NCI-H345 treated with DMSO at 0.1 percent for 48 hours (cell line): Measurements from ENCODE around the gene AP2M1.
"Not testable (repeated sequence)": the region's sequence is repeated elsewhere in the genome, so short reads cannot be mapped to it uniquely, and the experiment has no call there.

Experiments used
- DNase-seq: peaks from one replicate; lab custom pipeline; 2025; ENCODE audit not compliant: unreplicated experiment; lab: John Stamatoyannopoulos, UW

AP2M1 gene

DNA sequence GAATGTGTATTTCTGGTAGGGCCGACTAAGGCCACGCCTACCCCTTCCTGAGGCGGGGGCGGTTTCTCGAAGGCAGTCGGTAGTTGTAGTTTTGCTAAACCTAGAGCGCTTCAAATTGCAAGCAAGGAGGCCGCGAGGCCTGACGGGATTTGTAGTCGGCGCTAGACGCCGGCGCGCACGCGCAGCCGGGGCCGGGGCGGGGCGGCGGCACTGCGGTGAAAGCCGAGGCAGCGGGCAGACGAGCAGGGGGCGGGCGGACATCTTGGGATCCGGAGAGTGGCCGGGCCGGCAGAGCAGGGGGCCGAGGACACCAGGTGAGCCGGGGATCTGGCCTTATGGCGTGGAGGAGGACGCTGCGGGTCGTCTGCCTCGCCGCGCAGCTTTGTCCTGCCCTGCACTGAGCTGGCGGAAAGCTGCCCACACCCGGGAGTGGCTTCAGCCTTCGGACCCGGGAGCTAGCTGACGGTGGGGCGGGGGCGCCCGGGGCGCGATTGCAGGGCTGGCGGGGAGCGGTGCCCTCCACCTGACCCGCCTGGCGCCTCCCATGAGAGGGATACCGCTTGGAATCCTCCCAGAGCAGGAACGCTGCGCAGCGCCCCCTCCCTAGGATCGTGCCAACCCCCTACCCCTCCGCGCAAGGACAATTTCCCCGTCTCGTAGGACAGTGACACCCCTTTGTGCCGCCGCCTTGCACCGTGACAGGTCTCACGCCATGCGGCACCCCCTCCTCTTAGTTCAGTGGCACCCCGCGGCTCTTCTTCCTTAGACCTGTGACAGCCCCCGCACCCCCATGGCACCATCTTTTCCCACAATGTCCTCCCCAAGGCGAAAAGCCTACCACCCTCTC is at the start of gene AP2M1:
TSS of gene AP2M1 (plus strand) at position 210 of the 847 bp plus-strand sequence. CDS start 2,139 bp downstream, outside the sequence.
- DNase-seq, result peak; percentile 99

DNA sequence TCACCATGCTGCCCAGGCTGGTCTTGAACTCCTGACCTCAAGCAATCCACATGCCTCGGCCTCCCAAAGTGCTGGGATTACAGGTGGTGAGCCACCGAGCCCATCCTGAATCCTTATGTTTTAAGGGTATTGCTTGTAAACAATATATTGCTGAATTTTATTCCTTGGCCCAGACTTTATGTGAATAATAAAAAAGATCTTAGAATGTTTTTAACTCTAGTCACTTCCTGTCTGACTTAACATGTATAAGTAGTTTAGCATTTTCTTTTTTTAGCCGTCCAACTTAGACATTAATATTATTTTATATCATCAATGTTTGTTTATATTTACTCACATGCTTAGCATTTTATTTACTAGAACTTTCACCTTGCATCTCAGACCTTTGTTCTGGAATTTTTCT is 48.6 kb upstream of the AP2M1 start:
- DNase-seq, result no peak

DNA sequence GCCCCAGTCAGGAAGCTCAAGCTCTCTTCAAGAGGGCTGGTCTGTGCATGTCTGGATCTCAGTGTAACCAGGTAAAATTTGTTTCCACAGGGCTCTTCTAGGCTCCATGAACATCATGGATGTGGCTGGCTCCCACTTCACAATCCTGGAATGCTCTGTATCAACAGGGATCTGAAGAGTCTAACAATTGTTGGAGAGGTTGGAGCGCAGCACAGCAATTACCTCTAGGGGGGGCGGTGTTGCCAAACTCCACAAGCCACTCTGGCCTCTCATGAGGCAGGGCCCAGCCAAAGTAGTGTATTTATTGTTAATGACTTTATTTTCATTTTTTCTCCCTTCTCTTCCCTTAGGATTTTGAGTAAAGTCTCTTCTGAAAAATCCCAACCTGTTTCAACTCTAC is 45.6 kb upstream of the AP2M1 start:
- DNase-seq, result peak; percentile 34

DNA sequence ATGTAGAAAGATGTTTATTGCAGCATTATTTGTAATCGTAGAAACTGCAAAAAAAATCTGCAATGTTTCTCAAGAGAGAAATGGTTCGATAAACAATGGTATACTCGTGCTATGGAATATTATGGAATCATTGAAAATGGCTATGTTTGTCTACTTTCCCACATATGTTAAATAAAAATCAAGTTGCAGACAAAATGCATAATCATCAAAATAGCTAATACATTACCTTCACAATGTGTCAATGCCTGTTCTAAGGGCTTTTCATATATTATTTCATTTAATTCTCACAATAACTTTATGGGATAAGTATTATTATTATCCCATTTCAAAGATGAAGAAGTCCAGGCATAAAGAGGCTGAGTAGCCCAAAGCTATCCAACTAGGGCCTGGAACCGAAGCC is 41.7 kb upstream of the AP2M1 start:
- no peak for DNase-seq

DNA sequence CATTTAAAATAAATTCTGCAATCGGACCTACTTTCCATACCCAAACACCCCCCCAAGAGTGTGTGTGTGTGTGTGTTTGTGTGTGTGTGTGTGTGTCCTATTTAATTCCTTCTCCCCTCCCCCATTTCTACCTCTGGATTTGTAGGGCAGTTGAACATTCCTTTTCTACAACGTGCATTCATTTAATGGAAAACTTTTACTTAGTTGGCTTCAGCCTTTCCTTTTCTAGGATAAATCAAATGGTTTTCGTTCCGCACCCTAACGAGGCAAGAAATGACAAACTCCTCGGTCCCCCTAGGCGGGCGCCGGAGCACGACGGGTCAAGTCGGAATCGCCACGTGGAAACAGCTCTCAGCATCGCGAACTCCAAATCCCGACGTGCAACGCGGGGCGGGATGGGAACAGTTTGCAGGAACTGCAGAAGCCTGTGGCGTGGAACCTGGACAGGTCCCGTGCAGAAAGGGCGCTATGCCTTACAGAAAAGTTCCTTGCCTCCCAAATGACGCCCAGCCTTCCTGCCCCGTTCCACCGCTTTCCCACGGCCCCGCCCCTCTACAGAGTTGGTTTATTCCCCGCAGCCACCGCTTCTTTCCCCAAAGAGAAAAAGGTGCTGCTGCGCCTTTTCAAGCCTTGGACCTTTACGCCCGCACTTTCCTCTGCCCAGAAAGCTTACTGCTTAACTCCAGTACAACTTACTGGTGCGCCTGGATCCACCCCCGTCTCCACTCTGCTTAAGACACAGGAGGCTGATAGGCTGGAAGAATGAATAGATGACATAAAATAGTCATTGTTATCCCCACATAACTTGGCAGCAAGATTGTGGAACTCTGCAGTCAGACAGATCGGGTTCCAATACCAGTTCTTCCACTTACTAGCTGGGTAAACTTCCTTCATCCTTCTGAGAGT is 40.6 kb upstream of the AP2M1 start:
- peak; percentile 71 for DNase-seq

DNA sequence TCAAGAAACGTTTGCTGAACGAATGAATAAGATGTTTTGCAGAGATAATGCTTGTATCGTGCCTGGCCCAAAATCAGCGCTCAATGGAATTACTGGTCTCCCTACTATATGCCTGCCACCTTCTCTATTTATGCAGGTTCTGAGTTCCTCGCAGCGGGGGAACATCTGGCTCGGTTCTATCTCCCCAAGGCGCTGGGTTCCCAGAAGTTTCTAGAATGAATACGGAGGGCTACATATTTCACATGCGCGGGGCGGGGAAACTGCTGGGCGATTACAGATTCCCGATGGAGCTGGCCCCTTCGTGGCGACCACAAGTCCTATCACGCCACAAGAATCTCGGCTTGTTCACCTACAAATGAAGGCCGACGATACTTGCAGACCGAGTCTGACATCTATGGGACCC is 39.9 kb upstream of the AP2M1 start:
- no peak for DNase-seq

DNA sequence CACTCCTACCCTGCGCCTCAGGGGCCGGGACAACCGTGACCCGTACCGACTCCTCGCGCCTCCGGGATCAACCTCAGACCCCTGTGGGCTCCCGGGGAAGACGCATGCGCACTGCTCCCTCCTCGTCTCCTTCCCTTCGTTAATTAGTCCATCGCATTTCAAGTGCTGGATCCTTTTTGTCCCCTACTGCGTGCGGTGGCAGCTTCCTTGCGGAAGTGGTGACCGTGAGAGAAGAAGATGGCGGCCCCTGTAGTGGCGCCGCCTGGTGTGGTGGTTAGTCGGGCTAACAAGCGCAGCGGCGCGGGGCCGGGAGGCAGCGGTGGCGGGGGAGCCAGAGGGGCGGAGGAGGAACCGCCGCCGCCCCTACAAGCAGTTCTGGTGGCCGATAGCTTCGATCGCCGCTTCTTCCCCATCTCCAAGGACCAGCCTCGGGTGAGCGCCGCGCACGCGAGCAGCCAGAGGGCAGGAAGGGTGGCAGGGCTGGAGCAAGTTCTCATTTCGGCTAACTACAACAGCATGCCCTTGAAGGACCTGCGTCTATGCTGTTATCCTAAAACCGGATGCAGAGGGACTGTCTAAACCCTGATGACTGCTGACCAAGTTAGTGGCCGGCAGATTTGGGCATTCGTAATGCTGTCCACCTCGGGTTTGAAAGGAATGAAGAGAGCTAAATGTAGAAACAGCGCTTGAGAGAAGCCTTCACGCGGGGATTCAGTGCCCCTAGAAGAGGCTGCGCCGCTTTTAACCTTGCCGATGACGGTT is 39.3 kb upstream of the AP2M1 start, which contains the start of gene EIF2B5:
TSS of gene EIF2B5 (plus strand) at position 210 of the 762 bp plus-strand sequence. CDS start at position 238, 28 bp downstream.
- peak; percentile 91 for DNase-seq

DNA sequence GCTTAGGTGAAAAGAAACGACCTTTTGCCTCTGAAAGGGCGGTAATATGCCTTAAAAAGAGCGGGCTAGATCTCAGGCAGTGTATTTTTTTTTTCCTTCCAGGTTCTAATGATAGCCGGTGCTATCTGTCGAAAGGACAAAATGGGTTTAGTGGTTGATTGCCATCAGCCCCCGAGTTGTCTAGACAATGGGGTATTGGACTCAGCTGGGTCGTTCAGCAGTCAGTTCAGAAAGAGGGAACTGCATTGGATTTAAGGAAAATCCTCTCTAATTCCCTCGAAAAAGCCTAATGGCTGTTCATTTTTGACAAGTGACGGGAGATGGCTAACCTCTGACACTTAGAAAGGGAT is 38.8 kb upstream of the AP2M1 start:
- no peak for DNase-seq

DNA sequence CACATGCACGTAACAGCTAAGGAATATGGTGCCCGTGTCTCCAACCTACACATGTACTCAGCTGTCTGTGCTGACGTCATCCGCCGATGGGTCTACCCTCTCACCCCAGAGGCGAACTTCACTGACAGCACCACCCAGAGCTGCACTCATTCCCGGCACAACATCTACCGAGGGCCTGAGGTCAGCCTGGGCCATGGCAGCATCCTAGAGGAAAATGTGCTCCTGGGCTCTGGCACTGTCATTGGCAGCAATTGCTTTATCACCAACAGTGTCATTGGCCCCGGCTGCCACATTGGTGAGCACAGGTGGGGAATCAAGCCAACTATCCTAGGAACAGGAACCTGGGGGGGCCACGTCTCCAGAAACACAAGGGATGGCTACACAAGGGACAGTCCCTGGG is 34.2 kb upstream of the AP2M1 start:
- no peak for DNase-seq

DNA sequence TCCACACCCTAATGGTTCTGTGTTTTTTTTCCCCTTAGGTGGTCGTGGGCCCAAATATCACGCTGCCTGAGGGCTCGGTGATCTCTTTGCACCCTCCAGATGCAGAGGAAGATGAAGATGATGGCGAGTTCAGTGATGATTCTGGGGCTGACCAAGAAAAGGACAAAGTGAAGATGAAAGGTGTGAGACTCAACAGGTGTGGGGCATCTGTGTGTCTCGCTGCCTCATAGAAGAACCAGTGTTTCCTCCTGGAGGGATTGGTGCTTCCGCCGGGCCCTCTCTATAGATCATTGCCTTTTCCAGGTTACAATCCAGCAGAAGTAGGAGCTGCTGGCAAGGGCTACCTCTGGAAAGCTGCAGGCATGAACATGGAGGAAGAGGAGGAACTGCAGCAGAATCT is 32.5 kb upstream of the AP2M1 start:
- no peak for DNase-seq

DNA sequence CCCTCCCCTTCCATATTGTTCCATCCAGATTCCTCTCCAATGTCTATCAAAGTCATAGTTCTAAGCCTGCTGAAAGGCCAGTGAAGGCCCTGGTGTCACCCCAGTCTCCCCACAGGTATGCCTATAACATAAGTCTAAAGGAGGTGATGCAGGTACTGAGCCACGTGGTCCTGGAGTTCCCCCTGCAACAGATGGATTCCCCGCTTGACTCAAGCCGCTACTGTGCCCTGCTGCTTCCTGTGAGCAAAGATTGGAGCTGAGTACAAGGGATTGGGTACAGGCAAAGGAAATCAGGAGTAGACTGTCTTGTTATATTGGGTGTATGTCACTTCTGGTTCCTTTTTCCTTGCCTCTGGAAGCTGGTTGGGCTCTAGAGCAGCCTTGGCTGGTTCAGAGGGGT is 31.3 kb upstream of the AP2M1 start:
- no peak for DNase-seq

DNA sequence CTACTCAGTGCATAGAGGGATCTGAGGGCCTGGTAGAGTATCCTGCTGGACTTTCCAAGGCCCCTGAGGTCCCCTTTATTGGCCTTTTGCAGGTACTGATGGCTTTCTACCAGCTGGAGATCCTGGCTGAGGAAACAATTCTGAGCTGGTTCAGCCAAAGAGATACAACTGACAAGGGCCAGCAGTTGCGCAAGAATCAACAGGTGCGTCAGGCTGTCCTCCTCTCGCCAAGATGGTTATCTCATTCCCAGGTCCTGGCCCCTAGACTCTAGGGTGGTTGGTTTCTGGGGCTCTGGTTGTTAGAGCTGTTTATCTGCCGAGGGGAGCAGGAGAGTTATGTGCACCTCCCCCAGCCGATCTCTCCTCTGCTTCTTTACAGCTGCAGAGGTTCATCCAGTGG is 30.1 kb upstream of the AP2M1 start:
- no peak for DNase-seq

DNA sequence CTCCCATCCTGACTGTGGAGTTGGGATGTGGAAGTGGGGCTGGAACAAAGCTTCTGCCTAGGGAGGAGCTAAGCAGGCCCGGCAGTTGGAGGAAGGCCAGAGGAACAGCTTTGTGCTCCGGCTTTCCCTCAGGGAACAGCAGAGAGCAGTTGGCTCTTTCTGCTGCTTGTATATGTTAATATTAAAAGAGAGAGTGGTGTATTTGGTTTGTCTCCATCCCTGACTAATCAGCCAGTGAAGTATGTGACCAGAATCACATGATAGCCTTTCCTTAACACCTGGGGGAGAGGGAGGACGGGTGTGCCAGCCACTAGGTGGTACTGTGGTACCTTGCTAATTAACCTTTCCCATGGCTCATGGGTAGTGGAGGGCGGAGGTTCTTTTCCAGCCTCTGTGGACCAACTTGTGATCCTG is 29.5 kb upstream of the AP2M1 start:
- peak; percentile 51 for DNase-seq

DNA sequence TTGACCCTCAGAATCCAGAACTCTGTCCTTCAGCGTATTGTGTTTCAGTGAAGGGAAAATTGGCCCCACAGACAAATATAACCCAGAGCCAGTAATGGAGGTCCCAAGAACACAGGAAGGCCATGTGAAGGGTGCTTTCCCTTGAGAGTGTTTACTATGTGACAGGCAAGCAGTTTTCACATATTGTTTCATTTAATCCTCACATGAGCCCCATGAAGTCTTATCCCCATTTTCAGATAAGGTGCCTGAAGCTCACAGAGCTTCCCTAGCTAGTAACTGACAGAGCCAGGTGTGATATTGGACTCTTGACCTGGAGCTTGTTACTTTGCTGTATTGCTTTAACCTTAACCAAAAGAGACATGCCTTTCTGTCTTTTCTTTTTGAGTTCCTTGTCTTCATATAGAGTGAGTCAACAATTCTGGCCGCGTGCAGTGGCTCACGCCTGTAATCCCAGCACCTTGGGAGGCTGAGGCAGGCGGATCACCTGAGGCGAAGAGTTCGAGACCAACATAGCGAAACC is 28.8 kb upstream of the AP2M1 start:
- no peak for DNase-seq

DNA sequence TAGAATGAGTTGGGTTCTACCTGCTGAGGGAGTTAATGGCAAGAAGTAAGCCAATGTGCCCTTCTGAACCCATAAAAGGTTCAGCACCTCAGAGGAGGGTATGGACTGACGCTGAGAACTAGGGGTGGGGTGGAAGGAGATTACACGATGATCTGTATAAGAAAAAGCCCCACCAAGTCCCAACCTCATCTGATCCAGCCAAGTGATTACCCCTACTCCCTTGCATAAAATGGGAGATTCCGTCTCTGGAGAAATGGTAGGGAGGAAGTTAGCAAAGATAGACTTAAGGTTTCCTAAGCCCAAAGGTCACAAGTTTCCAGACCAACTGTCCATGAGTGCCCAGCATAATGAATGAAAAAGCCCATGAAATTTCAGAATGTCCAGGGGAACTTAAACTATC is 26.6 kb upstream of the AP2M1 start:
- DNase-seq, result no peak

DNA sequence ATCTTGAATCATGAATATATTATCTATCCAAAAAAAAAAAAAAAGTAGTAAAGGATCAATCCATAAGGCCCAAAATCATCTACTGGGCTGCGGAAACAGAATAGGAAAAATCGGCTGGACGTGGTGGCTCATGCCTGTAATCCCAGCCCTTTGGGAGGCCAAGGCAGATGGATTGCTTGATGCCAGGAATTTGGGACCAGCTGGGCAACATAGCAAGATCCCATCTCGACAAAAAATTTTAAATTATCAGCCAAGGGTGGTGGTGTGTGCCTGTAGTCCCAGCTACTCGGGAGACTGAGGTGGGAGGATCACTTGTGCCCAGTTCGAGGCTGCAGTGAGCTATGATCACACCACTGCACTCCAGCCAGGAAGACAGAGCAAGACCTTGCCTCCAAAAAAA is 25.5 kb upstream of the AP2M1 start:
- DNase-seq, result no peak

DNA sequence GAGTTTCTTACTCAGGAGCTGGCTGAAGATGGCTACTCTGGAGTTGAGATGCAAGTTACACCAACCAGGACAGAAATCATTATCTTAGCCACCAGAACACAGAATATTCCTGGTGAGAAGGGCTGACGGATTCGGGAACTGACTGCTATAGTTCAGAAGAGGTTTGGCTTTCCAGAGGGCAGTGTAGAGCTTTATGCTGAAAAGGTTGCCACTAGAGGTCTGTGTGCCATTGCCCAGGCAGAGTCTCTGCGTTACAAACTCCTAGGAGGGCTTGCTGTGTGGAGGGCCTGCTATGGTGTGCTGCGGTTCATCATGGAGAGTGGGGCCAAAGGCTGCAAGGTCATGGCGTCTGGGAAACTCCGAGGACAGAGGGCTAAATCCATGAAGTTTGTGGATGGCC is 24.9 kb upstream of the AP2M1 start:
- not testable (repeated sequence) for DNase-seq

DNA sequence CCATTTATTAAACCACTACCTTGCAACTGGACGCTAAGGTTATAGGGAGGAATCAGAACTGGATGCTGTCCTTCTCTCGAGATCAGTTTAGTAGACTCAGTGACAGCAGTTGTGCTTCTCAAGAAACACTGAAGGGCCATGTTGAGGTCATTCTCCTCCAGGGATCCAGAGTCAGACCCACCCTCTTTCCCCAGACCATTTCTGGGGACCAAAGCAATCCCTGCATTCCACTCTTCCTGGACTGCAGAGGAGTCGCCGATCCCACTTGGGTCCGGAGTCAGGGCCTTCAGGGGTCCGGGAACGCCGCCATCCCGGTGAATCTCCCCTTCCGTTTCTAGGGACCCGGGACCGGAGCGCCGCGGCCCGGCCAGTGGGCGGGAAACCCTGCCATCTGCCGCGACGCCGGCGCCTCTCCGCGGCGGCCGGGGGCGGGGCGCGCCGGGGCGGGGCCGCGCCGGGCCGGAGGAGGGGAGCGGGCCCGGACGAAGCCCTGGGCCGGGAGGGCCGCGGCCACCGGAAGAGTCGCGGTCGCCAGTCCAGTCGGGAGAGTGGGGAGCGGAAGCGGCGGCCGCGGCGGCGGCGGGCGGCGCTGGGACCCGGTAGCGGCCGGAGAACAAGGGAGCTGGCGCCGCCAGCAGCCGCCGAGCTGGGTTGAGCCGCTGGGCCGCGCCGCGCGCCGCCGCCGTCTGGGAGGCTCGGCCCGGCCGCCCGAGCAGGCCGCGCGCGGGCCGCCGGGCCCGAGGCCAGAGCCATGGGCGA is 19.6 kb upstream of the AP2M1 start, which contains the start of gene DVL3:
TSS of gene DVL3 (plus strand) at position 493 of the 759 bp plus-strand sequence. CDS start at position 752, 259 bp downstream.
- peak; percentile 46 for DNase-seq

DNA sequence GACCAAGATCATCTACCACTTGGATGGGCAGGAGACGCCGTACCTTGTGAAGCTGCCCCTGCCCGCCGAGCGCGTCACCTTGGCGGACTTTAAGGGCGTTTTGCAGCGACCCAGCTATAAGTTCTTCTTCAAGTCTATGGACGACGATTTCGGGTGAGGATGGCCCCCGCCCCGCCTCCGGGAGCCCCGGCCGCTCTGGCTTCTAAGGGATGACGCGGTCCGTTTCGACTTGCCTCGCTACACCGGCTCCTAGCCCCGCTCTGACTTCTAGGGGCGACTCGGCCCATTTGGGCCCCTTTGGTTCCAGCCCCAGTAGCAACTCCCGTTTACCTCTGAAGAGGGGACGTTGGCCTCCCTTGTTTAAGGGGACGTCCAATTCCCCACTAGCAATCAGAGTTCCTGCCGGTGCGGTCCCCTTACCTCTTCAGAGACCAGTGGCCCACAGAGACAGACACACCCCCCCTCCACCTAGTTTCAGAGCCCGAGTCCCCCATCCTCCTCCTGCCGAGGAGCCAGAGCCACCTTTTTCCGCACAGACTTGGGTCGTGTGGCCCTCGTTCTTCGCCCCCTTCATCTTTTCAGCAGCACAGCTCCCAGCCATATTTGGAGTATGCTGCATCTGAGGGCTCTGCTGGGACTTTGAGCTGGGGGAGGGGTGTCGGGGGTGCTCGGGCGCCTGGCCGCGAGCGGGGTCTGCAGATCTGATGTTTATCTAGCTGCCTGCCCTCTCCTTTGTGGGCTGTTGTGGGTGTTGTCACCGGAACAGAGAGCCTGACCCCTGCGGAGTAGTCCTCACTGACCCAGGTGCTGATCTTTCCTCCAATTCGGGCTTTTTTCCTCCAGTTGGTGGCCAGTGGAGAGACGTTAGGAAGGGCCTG is 18.8 kb upstream of the AP2M1 start:
- no peak for DNase-seq
